HEK293T (cell line): ENCODE results near the gene HEATR5A.
"Not testable (repeated sequence)": the region's sequence is repeated elsewhere in the genome, so short reads cannot be mapped to it uniquely, and the experiment has no call there.

Experiments used
- CTCF ChIA-PET: fragments of 350-600 bp; formaldehyde crosslinking; extraction: SDS; loops from one replicate; lab custom pipeline; 2021; ENCODE audit warnings: antibody characterized with exemption, inconsistent platforms; lab: Yijun Ruan, JAX
- POLR2A ChIA-PET: fragments of 350-600 bp; formaldehyde crosslinking; extraction: SDS; loops from one replicate; lab custom pipeline; 2020; ENCODE audit warnings: antibody characterized with exemption, inconsistent platforms; lab: Yijun Ruan, JAX
- DNase-seq: peaks from one replicate; pipeline ENCODE4 v3.0.0; 2012; ENCODE audit warnings: mixed read lengths; ENCODE audit errors: extremely low spot score
- ARNT ChIP-seq: fragments of 450-650 bp; IDR thresholded peaks from 2 replicates; pipeline ENCODE4 v1.6.1; 2017; ENCODE audit warnings: mild to moderate bottlenecking
- BHLHE40 ChIP-seq: fragments of 450-650 bp; IDR thresholded peaks from 2 replicates; pipeline ENCODE4 v1.6.1; 2016; ENCODE audit warnings: mild to moderate bottlenecking, moderate library complexity, borderline replicate concordance
- CTBP1 ChIP-seq: fragments of 450-650 bp; IDR thresholded peaks from 2 replicates; pipeline ENCODE4 v1.6.1; 2016; ENCODE audit warnings: borderline replicate concordance
- ELF4 ChIP-seq: fragments of 450-650 bp; IDR thresholded peaks from 2 replicates; pipeline ENCODE4 v1.6.1; 2017; ENCODE audit warnings: antibody characterized with exemption
- FOXA1 ChIP-seq: fragments of 450-650 bp; IDR thresholded peaks from 2 replicates; pipeline ENCODE4 v1.6.1; 2016; ENCODE audit warnings: mild to moderate bottlenecking
- FOXK2 ChIP-seq: fragments of 450-650 bp; IDR thresholded peaks from 2 replicates; pipeline ENCODE4 v1.6.1; 2016; ENCODE audit warnings: mild to moderate bottlenecking
- FOXM1 ChIP-seq: fragments of 450-650 bp; IDR thresholded peaks from 2 replicates; pipeline ENCODE4 v1.6.1; 2017; ENCODE audit warnings: mild to moderate bottlenecking, borderline replicate concordance
- HDGF ChIP-seq: fragments of 450-650 bp; IDR thresholded peaks from 2 replicates; pipeline ENCODE4 v1.6.1; 2017; ENCODE audit warnings: antibody characterized with exemption, borderline replicate concordance
- L3MBTL2 ChIP-seq: fragments of 450-650 bp; conservative IDR thresholded peaks from 2 replicates; pipeline ENCODE4 v1.6.1; 2016; ENCODE audit warnings: mild to moderate bottlenecking
- LEF1 ChIP-seq: fragments of 450-650 bp; IDR thresholded peaks from 2 replicates; pipeline ENCODE4 v1.6.1; 2017; ENCODE audit warnings: mild to moderate bottlenecking, borderline replicate concordance
- NFRKB ChIP-seq: fragments of 450-650 bp; IDR thresholded peaks from 2 replicates; pipeline ENCODE4 v1.6.1; 2016; ENCODE audit warnings: mild to moderate bottlenecking, moderate library complexity
- PKNOX1 ChIP-seq: fragments of 450-650 bp; IDR thresholded peaks from 2 replicates; pipeline ENCODE4 v1.6.1; 2016
- SP1 ChIP-seq: fragments of 450-650 bp; IDR thresholded peaks from 2 replicates; pipeline ENCODE4 v1.6.1; 2017
- SUZ12 ChIP-seq: fragments of 450-650 bp; IDR thresholded peaks from 2 replicates; pipeline ENCODE4 v1.6.1; 2016; ENCODE audit warnings: mild to moderate bottlenecking
- TARDBP ChIP-seq: fragments of 450-650 bp; IDR thresholded peaks from 2 replicates; pipeline ENCODE4 v1.6.1; 2016
- ZNF384 ChIP-seq: fragments of 450-650 bp; IDR thresholded peaks from 2 replicates; pipeline ENCODE4 v1.6.1; 2016

HEATR5A gene

DNA sequence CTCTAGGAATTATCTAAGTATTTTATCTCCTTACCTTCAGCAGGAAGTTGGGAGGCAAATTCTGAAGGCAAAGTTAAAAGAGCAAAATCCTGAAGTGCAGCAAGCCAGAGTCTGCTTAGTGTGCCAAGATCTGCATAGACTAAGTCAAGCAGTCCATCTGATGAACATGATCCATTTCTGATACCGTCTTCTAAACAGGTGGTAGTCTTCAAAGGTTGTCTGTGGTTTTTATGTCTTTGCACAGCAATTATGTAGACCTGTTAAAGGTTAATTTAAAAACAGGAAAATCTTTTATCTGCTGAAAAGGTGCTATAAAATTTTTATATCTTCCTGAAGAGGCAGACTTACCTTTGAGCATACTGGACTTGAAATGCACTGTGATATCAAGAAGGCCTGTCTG lies 107.4 kb downstream of the HEATR5A start:
- TF ChIP-seq NFRKB (no peak), FOXM1 (no peak), ARNT (no peak), HDGF (no peak), L3MBTL2 (no peak), SUZ12 (no peak), LEF1 (no peak), PKNOX1 (no peak), CTBP1 (no peak), TARDBP (no peak), ZNF384 (no peak), SP1 (no peak), BHLHE40 (no peak)
- CTCF ChIA-PET: no interaction called here
- POLR2A ChIA-PET: no interaction called here
- no peak for DNase-seq

DNA sequence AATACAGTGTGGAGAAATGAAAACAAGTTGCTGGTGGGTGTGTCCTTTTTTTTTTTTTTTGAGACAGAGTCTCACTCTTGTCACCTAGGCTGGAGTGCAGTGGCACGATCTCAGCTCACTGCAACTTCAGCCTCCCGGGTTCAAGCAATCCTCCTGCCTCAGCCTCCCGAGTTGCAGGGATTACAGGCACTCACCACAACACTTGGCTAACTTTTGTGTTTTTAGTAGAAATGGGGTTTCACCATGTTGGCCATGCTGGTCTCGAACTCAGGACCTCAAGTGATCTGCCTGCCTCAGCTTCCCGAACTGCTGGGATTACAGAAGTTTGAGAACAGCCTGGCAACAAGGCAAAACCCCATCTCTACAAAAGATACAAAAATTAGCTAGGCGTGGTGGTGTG lies 108.0 kb downstream of the HEATR5A start:
- DNase-seq, POLR2A ChIA-PET, CTCF ChIA-PET: not testable (repeated sequence)

- ChIA-PET CTCF (no interaction called here), POLR2A (no interaction called here)
- no peak for DNase-seq
- no peak for TF ChIP-seq SP1
- TF ChIP-seq CTBP1: no peak
- no peak for TF ChIP-seq BHLHE40
- TF ChIP-seq PKNOX1: no peak
- TF ChIP-seq NFRKB: no peak
- TF ChIP-seq ARNT: no peak
- TF ChIP-seq TARDBP: no peak
- no peak for TF ChIP-seq ELF4
- no peak for TF ChIP-seq FOXM1
- TF ChIP-seq LEF1: no peak
- no peak for TF ChIP-seq FOXA1
- no peak for TF ChIP-seq HDGF
Measured at GRCh38 chr14:31307618-31308017, 112.7 kb downstream of the HEATR5A start.

GRCh38 chr14:31307198-31307597 lies 113.2 kb downstream of the HEATR5A start:
- TF ChIP-seq TARDBP: no peak
- no peak for TF ChIP-seq CTBP1
- no peak for TF ChIP-seq FOXM1
- TF ChIP-seq L3MBTL2: no peak
- TF ChIP-seq FOXK2: no peak
- TF ChIP-seq NFRKB: no peak
- no peak for TF ChIP-seq LEF1
- TF ChIP-seq PKNOX1: no peak
- no peak for TF ChIP-seq BHLHE40
- no peak for TF ChIP-seq SP1
- TF ChIP-seq ZNF384: no peak
- no peak for TF ChIP-seq HDGF
- ChIA-PET POLR2A (no interaction called here), CTCF (no interaction called here)
- no peak for DNase-seq

DNA sequence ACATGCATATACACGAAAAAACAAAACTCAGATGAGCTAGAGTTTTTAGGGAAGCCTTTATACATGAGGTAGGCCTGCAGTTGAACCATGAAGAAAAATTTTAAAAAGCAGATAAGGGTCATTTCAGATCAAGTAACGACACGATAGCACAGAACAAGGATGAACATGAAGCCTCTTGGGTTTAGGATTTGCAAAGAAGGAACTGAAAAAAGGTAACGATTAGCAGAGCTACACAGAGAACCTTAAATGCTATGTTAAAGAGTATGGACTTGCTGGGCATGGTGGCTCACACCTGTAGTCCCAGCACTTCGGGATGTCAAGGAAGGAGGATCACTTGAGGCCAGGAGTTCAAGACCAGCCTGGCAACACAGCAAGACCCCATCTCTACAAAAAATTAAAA lies 116.7 kb downstream of the HEATR5A start:
- TF ChIP-seq SUZ12 (no peak), BHLHE40 (no peak), NFRKB (no peak), ARNT (no peak)
- CTCF ChIA-PET: interaction anchor here (0.7 kb wide), 1 partner anchor 386 kb away, joined by 4 read pairs; no protein-coding TSS in a partner anchor
- POLR2A ChIA-PET: no interaction called here

DNA sequence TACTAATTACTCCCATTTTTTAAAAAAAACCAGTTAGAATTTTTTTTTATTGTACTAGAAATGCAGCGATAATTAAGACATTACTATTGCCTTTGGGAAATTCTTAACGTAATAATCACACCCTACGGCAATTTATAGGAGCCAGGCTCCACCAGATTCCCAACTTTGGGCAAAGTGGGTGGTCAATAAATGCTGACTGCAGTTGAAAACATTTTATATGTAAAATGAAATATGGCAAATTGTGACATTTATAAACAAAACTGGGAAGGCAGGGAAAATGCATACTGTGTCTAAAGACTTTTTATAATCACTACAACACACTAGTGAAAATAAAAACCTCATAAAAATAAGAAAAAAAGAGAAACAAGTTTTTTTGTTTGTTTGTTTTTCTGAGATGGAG lies 119.5 kb downstream of the HEATR5A start:
- POLR2A ChIA-PET: no interaction called here
- CTCF ChIA-PET: no interaction called here
- TF ChIP-seq ELF4: no peak
- TF ChIP-seq SP1: no peak
- no peak for TF ChIP-seq HDGF
- no peak for TF ChIP-seq LEF1
- TF ChIP-seq FOXA1: no peak
- TF ChIP-seq SUZ12: no peak
- no peak for TF ChIP-seq BHLHE40
- no peak for TF ChIP-seq NFRKB
- no peak for TF ChIP-seq ARNT
- no peak for TF ChIP-seq ZNF384
- no peak for TF ChIP-seq L3MBTL2
- TF ChIP-seq TARDBP: no peak
- no peak for TF ChIP-seq FOXM1
- TF ChIP-seq PKNOX1: no peak
- no peak for TF ChIP-seq FOXK2
- TF ChIP-seq CTBP1: no peak
- no peak for DNase-seq

More for the DNA sequence above, 116.7 kb downstream of the HEATR5A start:
- DNase-seq: no peak

- POLR2A ChIA-PET: no interaction called here
- TF ChIP-seq ZNF384: no peak
- TF ChIP-seq TARDBP: no peak
- no peak for TF ChIP-seq FOXM1
- TF ChIP-seq ARNT: no peak
- no peak for TF ChIP-seq L3MBTL2
- no peak for TF ChIP-seq PKNOX1
- no peak for TF ChIP-seq NFRKB
- TF ChIP-seq FOXK2: no peak
- TF ChIP-seq HDGF: no peak
- TF ChIP-seq FOXA1: no peak
- TF ChIP-seq SUZ12: no peak
- TF ChIP-seq LEF1: no peak
- CTCF ChIA-PET: no interaction called here
Measured at GRCh38 chr14:31300296-31300695, 120.1 kb downstream of the HEATR5A start.

More at GRCh38 chr14:31300296-31300695, 120.1 kb downstream of the HEATR5A start:
- peak; percentile 12 for DNase-seq
